GDM1 (cell line): Measurements from ENCODE around the gene BACE1.
"Not testable (repeated sequence)": the region's sequence is repeated elsewhere in the genome, so short reads cannot be mapped to it uniquely, and the experiment has no call there.

Experiments
- DNase-seq: peaks from one replicate; lab custom pipeline; 2025; lab: John Stamatoyannopoulos, UW

BACE1 gene

DNA sequence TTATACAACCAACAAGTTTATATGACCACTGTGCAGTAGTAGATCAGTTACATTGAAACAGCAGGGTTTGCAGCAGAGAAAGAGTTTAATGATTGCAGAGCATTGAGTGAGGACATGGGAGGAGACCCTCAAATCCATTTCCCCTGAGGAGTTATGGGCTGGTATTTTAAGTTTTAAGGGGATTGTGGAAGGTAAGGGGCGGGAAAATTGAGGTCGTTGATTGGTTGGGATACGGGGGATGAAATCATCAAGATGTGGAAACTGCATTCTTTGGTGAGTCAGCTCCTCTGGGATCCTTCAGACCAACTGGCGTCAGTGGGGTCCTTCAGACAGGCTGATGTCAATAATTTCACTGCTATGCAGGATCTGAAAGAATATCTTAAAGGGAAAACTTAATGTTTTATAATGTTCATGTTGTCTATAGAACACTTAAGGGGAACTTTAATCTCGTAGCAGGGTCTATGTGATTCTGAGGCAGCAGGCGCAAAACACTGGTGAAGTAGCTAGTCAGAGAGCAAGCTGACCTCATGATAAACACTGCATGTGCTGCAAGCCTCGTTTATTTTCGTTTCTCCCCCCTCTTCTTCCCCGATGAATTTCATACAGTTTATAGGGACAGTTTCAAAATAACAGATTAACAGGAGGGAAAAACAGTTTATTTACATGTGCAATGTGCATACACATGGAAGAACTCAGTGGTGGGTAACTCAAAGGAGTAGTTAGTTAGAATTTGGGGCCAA, 42.3 kb downstream of the BACE1 start:
- DNase-seq: no peak

DNA sequence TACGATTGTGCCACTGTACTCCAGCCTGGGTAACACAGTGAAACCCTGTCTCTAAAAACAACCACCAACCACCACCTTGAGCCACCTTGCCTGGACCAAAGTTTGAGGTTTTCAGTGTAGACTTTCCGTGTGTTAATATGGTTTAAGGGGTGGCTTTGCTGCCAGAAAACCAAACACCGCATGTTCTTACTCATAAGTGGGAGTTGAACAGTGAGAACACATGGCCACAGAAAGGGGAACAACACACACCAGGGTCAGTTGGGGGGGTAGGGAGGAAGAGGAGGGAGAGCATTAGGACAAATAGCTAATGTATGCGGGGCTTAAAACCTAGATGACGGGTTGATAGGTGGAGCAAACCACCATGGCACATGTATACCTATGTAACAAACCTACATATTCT, 43.9 kb downstream of the BACE1 start:
- DNase-seq: not testable (repeated sequence)

DNA sequence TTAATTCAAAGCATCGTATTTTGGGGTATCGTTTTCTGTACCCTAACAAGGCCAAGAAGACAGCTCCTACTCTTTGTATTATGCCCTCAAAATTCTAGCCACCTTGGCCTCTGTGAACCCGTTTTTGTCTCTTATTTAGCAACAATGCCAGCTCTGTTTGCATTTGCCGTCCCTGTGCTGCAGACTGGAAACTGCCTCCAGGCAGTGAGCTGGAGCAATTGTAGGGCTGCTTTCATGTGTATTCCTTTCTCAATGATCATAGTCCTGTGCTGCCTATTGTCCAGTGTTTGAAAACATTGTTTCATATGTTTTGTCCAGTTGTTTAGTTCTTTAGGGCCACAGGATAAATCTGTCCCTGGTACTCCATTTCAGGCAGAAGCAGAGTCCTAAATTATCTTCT, 44.8 kb downstream of the BACE1 start:
- no peak for DNase-seq

DNA sequence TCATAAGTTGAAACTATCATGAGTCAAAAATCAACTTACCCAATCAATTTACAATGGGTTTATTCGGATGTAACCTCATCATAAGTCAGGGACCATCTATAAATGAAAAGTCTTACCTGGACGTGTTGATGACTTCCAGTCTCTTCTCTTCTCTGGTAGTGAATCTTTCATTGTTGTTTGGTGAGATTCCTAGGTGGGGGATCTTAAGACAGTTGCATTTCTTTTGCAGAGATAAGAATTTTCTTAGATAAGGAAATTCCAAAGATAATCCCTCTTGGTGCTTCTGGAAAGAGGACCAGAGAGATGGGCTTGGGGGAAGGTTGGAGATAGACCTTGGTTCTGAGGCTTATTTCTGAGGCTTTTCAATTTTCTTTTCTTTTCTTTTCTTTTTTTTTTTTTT, 46.2 kb downstream of the BACE1 start:
- DNase-seq: no peak

DNA sequence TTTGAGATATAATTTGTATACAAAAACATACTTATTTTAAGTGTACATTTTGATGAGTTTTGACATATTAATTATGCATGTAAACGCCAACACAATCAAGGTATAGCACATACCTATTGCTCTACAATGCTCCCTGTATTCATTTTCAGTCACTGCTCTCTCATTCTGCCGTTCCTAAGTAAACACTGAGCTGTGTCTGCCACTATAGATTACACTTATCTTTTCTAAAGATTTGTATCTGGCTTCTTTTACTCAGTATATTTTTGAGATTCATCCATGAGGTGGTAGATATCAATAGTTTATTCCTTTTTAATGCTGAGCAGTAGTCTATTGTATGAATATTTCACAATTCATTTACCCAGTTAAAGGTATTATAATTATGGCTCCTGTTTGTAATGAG, 50.3 kb downstream of the BACE1 start:
- DNase-seq: no peak

DNA sequence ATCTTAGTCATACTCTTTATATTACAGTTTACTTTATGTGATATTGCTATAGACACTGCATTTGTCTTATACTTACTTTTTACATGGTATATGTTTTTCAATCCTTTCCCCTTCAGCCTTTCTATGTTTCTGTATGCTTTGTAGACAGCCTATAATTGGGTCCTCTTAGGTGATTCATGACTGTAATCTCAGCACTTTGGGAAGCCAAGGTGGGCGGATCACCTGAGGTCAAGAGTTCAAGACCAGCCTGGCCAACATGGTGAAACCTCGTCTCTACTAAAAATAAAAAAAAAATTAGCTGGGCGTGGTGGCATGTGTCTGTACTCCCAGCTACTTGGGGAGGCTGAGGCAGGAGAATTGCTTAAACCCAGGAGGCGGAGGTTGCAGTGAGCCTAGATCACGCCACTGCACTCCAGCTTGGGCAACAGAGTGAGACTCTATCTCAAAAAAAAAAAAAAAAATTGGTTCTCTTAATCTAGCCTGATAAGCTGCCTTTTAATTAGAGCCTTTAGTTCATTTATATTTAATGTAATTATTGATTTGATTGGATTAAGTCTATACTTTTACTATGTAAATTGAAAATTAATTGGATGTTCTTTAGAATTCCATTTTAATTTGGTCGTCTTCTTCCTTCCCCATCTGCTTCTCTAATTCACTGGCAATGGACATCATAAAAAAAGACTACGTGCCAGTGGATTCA, 51.3 kb downstream of the BACE1 start:
- not testable (repeated sequence) for DNase-seq

DNA sequence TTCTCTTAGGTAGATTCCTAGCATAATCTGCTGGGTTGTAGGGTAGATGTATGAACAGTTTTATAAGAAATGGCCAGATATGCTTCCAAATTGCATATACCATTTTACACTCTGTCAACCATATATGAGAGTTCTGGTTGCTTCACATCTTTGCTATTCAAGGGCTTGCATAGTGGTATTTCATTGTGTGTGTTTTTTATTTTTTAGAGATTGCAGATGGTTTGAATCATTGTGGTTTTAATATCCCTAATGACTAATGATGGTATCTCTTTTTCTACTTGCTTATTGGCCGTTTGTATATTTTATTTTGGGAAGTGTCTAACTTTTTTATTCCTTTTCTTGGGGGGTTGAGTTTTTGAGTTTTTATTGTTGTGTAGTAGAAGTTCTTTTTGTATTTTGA, 56.6 kb downstream of the BACE1 start:
- no peak for DNase-seq

DNA sequence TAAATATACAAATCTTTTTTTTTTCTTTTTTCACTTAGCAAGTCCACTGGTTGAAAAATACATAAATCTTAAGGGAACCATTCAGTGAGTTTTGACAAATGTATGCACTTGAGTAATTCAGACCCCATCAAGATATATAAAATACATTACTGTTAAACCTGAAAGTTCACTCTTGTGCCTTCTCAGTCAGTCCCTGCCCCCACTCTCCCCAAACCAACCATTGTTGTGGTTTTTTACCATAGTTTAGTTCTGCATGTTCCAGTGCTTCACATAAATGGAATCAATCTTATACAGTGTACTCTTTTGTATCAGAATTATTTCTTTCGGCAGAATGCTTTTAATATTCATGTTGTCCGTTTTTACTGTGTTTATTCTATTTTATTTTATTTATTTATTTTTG, 57.5 kb downstream of the BACE1 start:
- DNase-seq: no peak

DNA sequence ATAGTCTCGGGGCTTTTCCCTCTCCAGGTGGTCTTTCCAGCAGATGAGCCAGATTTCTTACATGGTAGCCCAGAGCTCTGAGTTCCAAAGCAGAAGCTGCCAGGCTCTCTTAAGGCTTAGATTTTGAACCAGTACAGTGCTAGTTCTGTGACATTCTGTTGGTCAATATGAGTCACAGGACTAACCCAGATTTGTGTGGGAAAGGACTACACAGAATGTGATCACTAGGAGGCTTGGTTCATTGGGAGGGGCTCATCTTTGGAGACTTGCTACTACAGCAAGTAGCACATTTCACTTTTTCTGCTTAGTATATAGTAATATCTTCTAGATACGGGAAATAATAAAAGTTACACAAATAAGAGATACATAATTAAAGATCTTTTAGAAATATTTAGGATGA, 59.5 kb downstream of the BACE1 start:
- no peak for DNase-seq

DNA sequence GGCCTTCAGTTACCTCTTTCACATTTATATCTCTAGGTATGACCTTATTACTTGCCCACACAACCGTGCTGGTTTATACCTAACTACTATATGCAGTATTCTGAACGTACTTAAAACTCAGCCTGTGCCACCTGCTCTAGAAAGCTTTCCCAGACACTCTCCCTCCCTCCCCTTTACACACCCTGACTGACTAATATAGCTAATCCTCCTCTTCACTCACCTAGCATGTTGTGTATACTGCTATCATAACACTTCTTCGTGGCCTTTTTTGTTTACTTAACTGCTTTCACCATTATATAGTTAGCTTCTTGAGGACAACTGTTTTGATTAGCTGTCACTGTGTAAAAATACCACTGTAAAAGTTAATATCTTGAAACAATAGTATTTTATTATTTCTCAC, 60.1 kb downstream of the BACE1 start:
- no peak for DNase-seq

DNA sequence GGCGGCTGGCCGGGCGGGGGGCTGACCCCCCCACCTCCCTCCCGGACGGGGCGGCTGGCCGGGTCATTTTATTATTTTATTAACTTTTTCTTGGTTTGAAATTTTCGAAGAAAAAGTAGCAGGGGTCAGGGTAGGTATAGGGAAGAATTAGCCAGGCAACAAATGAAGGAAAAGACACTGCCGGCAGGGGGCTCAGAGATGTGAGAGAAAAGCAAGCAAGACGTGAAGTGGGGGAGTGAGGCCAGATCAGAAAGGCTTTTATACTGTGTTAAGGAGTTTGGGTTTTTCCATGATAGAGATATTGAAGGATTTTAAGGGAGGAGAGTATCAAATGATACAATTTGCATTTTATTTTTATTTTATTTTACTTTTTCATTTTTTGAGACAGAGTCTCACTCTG, 64.5 kb downstream of the BACE1 start:
- no peak for DNase-seq

DNA sequence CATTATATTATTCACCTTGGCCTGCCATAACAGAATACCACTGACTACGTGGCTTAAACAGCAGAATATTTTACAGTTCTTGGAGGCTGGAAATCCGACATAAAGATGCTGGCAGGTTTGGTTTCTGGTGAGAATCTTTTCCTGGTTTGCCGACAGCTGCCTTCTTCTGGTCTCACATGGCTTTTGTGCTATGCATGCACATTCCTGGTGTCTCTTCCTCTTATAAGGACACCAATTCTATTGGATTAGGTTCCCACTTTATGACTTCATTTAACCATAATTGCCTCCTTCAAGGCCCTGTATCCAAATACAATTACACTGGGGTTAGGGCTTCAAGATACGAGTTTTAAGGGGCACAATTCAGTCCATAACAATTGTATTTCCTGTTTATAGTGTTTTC, 66.5 kb downstream of the BACE1 start:
- no peak for DNase-seq

DNA sequence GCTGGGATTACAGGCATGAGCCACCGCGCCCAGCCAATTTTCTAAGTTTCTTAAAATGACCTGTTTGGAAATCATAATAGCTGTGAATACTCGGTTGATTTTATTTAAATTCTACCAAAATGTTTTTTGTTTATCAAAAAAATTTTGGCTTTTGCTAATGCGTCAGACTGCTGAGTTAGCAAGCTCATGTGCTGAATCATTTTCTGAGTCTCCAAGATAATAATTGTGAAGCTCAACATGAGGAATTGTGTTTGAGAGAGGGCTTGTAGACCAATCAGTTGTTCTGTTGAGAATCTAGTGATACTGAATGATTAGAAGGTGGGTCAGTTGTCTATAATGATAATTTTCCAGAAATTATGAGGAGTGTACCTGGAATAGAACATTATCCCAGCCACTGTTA, 67.7 kb downstream of the BACE1 start:
- no peak for DNase-seq

DNA sequence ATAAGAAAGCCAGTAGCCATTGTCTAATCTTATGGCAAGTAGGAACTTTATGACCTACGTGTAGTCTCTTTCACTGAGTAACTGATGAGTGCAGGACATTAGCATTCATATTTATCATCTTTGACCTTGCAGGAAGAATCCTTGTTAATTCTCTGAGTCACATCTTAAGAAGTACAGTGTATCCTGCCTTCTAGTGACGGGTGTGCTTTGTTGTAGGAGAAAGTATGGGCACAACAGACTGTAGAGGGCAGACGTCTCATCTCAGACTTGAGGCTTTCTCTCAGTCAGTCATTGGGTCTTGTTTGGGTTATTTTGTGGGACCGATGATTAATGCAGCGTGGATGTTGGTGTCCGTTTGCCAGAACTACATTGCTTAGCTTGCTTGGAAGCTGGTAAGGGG, 76.8 kb downstream of the BACE1 start:
- DNase-seq: no peak

DNA sequence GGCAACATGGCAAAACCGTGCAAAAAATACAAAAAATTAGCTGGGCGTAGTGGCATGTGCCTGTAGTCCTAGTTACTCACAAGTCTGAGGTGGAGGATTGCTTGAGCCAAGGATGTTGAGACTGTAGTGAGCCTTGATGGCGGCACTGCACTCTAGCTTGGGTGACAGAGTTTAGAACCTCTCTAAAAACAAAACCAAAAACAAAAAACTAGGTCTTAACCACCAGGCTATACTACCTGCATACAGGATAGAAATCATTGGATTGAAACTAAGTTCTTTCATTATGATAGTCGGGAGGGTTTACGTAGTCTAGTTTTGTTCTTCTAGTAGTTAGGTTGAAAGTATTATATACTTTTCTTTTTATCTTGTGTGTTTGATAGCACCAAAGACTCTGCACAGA, 77.8 kb downstream of the BACE1 start:
- no peak for DNase-seq
